Astrocyte (in vitro differentiated cells and primary cell): Measurements from ENCODE around the gene S100A3. TPM values are rescaled to one million over a fixed set of nuclear protein-coding genes. Genes with fewer than 3 reads are reported as not detected.

Source experiments
- DNase-seq: peaks from one replicate; pipeline ENCODE4 v3.0.0-alpha.2; 2010; ENCODE audit warnings: low read depth
- FAIRE-seq: peaks from 2 replicates; lab custom pipeline; 2011; peaks lifted over from hg19 to GRCh38; lab: Jason Lieb, UNC
- H2AFZ ChIP-seq: 2 replicates; pipeline ENCODE4 v1.6.0; 2012; ENCODE audit warnings: low read depth, low read length, inconsistent platforms
- H3K27ac ChIP-seq: 2 replicates; pipeline ENCODE4 v1.5.1; 2011; ENCODE audit warnings: low read depth, low read length, inconsistent platforms
- H3K27me3 ChIP-seq: 2 replicates; pipeline ENCODE4 v1.6.0; 2011; ENCODE audit warnings: low read length, inconsistent platforms; ENCODE audit not compliant: insufficient read depth
- H3K36me3 ChIP-seq: 2 replicates; pipeline ENCODE4 v1.5.1; 2011; ENCODE audit warnings: low read length, inconsistent platforms; ENCODE audit not compliant: insufficient read depth
- H3K4me1 ChIP-seq: 2 replicates; pipeline ENCODE4 v1.5.1; 2011; ENCODE audit warnings: low read length, inconsistent platforms; ENCODE audit not compliant: insufficient read depth
- H3K4me2 ChIP-seq: 2 replicates; pipeline ENCODE4 v1.6.0; 2012; ENCODE audit warnings: low read length, inconsistent platforms
- H3K4me3 ChIP-seq: 2 replicates; pipeline ENCODE4 v1.5.1; 2011; ENCODE audit warnings: low read depth, mild to moderate bottlenecking, low read length, inconsistent platforms; ENCODE audit not compliant: insufficient read depth
- H3K79me2 ChIP-seq: 2 replicates; pipeline ENCODE4 v1.6.0; 2012; ENCODE audit warnings: mild to moderate bottlenecking, low read length, inconsistent platforms; ENCODE audit not compliant: insufficient read depth
- H3K9ac ChIP-seq: 2 replicates; pipeline ENCODE4 v1.6.0; 2012; ENCODE audit warnings: mild to moderate bottlenecking, low read length, inconsistent platforms
- H3K9me3 ChIP-seq: 2 replicates; pipeline ENCODE4 v1.5.1; 2012; ENCODE audit warnings: low read depth, mild to moderate bottlenecking, low read length, inconsistent platforms; ENCODE audit not compliant: insufficient read depth
- H4K20me1 ChIP-seq: 2 replicates; pipeline ENCODE4 v1.6.0; 2012; ENCODE audit warnings: low read length, inconsistent platforms; ENCODE audit not compliant: insufficient read depth
- H3K27ac Mint-ChIP-seq: one replicate; pipeline ENCODE4 v1.8.0; 2021; ENCODE audit warnings: mild to moderate bottlenecking, mixed read lengths; ENCODE audit not compliant: unreplicated experiment
- H3K27me3 Mint-ChIP-seq: one replicate; pipeline ENCODE4 v1.8.0; 2021; ENCODE audit warnings: low read depth, mixed read lengths; ENCODE audit not compliant: unreplicated experiment
- H3K36me3 Mint-ChIP-seq: one replicate; pipeline ENCODE4 v1.8.0; 2021; ENCODE audit warnings: low read depth, mixed read lengths; ENCODE audit not compliant: unreplicated experiment
- H3K4me1 Mint-ChIP-seq: one replicate; pipeline ENCODE4 v1.8.0; 2021; ENCODE audit warnings: low read depth, mixed read lengths; ENCODE audit not compliant: unreplicated experiment
- H3K4me3 Mint-ChIP-seq: one replicate; pipeline ENCODE4 v1.8.0; 2021; ENCODE audit warnings: mild to moderate bottlenecking, moderate library complexity, mixed read lengths; ENCODE audit not compliant: unreplicated experiment
- H3K9me3 Mint-ChIP-seq: one replicate; pipeline ENCODE4 v1.8.0; 2021; ENCODE audit warnings: mild to moderate bottlenecking, mixed read lengths; ENCODE audit not compliant: unreplicated experiment
- EZH2 ChIP-seq: IDR thresholded peaks from 2 replicates; pipeline ENCODE4 v1.6.1; 2012; ENCODE audit warnings: mild to moderate bottlenecking, low read length, inconsistent platforms; ENCODE audit not compliant: insufficient read depth
- total RNA-seq: library from RNA; stranded (reverse); gene quantifications from 2 replicates; pipeline ENCODE4 v1.2.1, GENCODE V29; 2021
- TF ChIP-seq, protein P1 (sequence below): IDR thresholded peaks from 2 replicates; pipeline ENCODE4 v1.5.1; 2011; ENCODE audit warnings: low read depth, mild to moderate bottlenecking, inconsistent platforms, low read length, moderate library complexity; ENCODE audit not compliant: insufficient read depth

S100A3 gene
- total RNA-seq, 1 donor from 2014 or later: 14.6 TPM

DNA sequence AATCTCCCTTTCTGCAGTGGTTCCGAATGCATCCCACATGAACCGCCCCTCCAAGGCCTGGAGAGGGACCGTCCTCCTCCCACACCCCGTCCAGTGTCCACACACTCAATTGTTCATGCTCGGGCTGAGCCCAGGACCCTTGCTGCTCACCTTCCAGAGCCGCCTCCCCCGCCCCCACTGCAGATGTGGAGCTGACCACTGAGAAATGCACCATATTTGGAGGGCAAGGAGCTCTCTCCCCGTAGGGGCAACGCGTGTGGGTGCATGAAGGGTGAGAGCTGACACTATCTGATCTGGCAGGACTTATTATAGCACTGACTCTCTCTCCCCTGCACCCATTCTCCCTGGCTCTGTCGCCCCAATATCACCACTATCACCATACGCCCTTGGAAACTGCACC is 4.0 kb upstream of the S100A3 start:
- Histone ChIP-seq H3K36me3 (no peaks in the 10 kb centered on the region), H3K4me1 (peaks cover 22% of the 10 kb centered on the region), H3K4me2 (no peak overlapping the region), H3K9ac (no peak overlapping the region), H2AFZ (no peak overlapping the region), H3K27ac (no peak overlapping the region), H3K4me3 (no peak overlapping the region), H4K20me1 (no peaks in the 10 kb centered on the region), H3K9me3 (no peaks in the 10 kb centered on the region), H3K27me3 (no peaks in the 10 kb centered on the region), H3K79me2 (no peaks in the 10 kb centered on the region)
- Mint-ChIP-seq H3K27me3 (no peaks in the 10 kb centered on the region), H3K4me1 (peaks cover 36% of the 10 kb centered on the region), H3K36me3 (no peaks in the 10 kb centered on the region), H3K4me3 (peak overlapping the region; percentile 47), H3K27ac (peak overlapping the region; percentile 27), H3K9me3 (peaks cover 5% of the 10 kb centered on the region)
- DNase-seq (no peak), FAIRE-seq (no peak)
- TF ChIP-seq EZH2: no peak
- TF ChIP-seq, protein P1, sequence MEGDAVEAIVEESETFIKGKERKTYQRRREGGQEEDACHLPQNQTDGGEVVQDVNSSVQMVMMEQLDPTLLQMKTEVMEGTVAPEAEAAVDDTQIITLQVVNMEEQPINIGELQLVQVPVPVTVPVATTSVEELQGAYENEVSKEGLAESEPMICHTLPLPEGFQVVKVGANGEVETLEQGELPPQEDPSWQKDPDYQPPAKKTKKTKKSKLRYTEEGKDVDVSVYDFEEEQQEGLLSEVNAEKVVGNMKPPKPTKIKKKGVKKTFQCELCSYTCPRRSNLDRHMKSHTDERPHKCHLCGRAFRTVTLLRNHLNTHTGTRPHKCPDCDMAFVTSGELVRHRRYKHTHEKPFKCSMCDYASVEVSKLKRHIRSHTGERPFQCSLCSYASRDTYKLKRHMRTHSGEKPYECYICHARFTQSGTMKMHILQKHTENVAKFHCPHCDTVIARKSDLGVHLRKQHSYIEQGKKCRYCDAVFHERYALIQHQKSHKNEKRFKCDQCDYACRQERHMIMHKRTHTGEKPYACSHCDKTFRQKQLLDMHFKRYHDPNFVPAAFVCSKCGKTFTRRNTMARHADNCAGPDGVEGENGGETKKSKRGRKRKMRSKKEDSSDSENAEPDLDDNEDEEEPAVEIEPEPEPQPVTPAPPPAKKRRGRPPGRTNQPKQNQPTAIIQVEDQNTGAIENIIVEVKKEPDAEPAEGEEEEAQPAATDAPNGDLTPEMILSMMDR: no peak

DNA sequence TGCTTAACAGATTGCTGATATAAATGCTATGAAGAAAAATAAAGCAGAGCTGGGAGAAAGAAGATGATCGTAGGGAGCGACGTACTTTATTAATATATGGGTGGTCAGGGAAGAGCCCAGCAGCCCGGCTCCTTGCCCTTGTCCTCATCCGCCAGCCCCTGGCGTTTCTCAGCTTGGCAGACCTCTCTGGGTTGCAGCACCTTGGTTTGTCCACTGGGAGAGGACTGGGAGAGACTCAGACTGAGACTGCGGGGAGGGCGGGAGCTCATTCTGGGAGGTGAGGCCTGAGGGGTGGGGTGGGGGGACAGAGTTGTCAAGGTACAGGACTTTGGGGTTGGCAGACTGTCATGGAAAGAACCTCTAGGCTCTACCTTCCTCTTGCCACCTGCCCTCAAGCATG is 3.3 kb upstream of the S100A3 start:
- DNase-seq (no peak), FAIRE-seq (no peak)
- Histone ChIP-seq H3K36me3 (no peaks in the 10 kb centered on the region), H3K79me2 (no peaks in the 10 kb centered on the region), H3K27me3 (no peaks in the 10 kb centered on the region), H3K4me1 (peaks cover 22% of the 10 kb centered on the region), H3K4me2 (no peak overlapping the region), H3K4me3 (no peak overlapping the region), H3K9ac (no peak overlapping the region), H3K9me3 (no peaks in the 10 kb centered on the region), H3K27ac (no peak overlapping the region), H2AFZ (no peak overlapping the region), H4K20me1 (no peaks in the 10 kb centered on the region)
- no peaks in the 10 kb centered on the region for H3K27me3 Mint-ChIP-seq
- H3K4me1 Mint-ChIP-seq: peaks cover 39% of the 10 kb centered on the region
- H3K27ac Mint-ChIP-seq: no peak overlapping the region
- H3K9me3 Mint-ChIP-seq: peaks cover under 1% of the 10 kb centered on the region
- H3K36me3 Mint-ChIP-seq: no peaks in the 10 kb centered on the region
- TF ChIP-seq, protein P1: no peak
- TF ChIP-seq EZH2: no peak
- H3K4me3 Mint-ChIP-seq: no peak overlapping the region

DNA sequence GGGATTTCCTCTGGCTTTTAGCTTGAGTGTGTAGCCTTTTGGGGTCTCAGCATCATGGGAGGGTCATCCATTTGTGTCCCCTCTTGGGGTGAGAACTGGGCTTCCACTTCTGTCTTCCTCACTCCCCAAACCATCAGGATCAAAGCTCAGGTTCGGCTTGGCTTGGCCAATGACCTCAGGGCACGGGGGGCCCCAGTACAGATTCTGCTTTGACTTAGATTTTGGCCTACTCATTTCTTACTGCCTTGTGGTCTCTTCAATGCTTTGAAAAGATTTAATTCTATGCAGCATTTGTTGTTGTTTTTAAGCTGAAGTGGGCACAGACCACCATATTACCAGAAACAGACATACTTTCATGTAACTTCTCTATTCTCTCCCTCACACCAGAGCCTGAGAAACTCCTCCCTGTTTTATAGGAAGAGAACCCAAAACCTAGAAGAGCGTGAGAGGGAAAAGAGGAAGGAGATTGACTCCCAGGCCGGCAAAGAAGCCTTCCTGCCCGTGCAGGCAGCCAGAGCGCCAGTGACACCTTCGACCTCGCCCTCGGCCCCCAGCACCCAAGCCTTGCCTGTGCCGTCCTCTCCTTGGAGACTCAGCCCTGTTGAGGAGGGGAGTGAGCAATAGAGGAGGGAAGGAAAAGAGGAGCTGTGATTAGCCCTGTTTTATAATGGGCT is 1.9 kb upstream of the S100A3 start:
- Histone ChIP-seq H3K79me2 (no peaks in the 10 kb centered on the region), H3K4me3 (no peak overlapping the region), H3K27ac (no peak overlapping the region), H3K4me1 (peaks cover 22% of the 10 kb centered on the region), H2AFZ (no peak overlapping the region), H3K36me3 (no peaks in the 10 kb centered on the region), H4K20me1 (no peaks in the 10 kb centered on the region), H3K27me3 (no peaks in the 10 kb centered on the region), H3K9ac (no peak overlapping the region), H3K9me3 (no peaks in the 10 kb centered on the region), H3K4me2 (no peak overlapping the region)
- H3K27ac Mint-ChIP-seq: no peak overlapping the region
- no peaks in the 10 kb centered on the region for H3K27me3 Mint-ChIP-seq
- peaks cover 49% of the 10 kb centered on the region for H3K4me1 Mint-ChIP-seq
- no peaks in the 10 kb centered on the region for H3K36me3 Mint-ChIP-seq
- H3K4me3 Mint-ChIP-seq: no peak overlapping the region
- no peak for DNase-seq
- FAIRE-seq: no peak
- H3K9me3 Mint-ChIP-seq: no peaks in the 10 kb centered on the region
- TF ChIP-seq EZH2: no peak
- TF ChIP-seq, protein P1: no peak
